GM12892 (cell line): ENCODE results near the gene DCANP1.

Experiments used
- DNase-seq: peaks from one replicate; pipeline ENCODE4 v3.0.0; 2011; ENCODE audit not compliant: insufficient read length
- FAIRE-seq: peaks from 2 replicates; lab custom pipeline; 2011; peaks lifted over from hg19 to GRCh38; lab: Jason Lieb, UNC
- POLR2A ChIP-seq: IDR thresholded peaks from 2 replicates; pipeline ENCODE4 v1.6.1; 2011; ENCODE audit warnings: low read depth, low read length, control low read depth
- POLR2AphosphoS5 ChIP-seq: IDR thresholded peaks from 2 replicates; pipeline ENCODE4 v1.6.1; 2011; ENCODE audit warnings: low read depth, low read length, control low read depth
- TAF1 ChIP-seq: IDR thresholded peaks from 2 replicates; pipeline ENCODE4 v1.6.1; 2011; ENCODE audit warnings: low read depth, mild to moderate bottlenecking, control low read depth, low read length, borderline replicate concordance

The DCANP1 gene

GRCh38 chr5:135443161-135443960, 3.8 kb downstream of the DCANP1 start:
- DNase-seq, result no peak
- TF ChIP-seq POLR2A, result no peak
- no peak for TF ChIP-seq POLR2AphosphoS5
- no peak for TF ChIP-seq TAF1
- FAIRE-seq, result no peak

- TF ChIP-seq POLR2AphosphoS5 (no peak), POLR2A (no peak), TAF1 (no peak)
- DNase-seq (no peak), FAIRE-seq (no peak)
These were observed 4.6 kb downstream of the DCANP1 start for GRCh38 chr5:135442431-135443160.

- FAIRE-seq (no peak), DNase-seq (no peak)
- TF ChIP-seq POLR2A (no peak), POLR2AphosphoS5 (no peak), TAF1 (no peak)
These were observed 5.2 kb downstream of the DCANP1 start for GRCh38 chr5:135441919-135442318.

GRCh38 chr5:135441350-135441831, 5.8 kb downstream of the DCANP1 start:
- no peak for DNase-seq
- TF ChIP-seq POLR2AphosphoS5 (no peak), POLR2A (no peak), TAF1 (no peak)
- FAIRE-seq, result no peak

GRCh38 chr5:135440916-135441315, 6.2 kb downstream of the DCANP1 start:
- DNase-seq (no peak), FAIRE-seq (no peak)
- TF ChIP-seq TAF1, result no peak
- TF ChIP-seq POLR2AphosphoS5, result no peak
- no peak for TF ChIP-seq POLR2A

GRCh38 chr5:135439231-135440205, 7.6 kb downstream of the DCANP1 start:
- TF ChIP-seq TAF1 (no peak), POLR2AphosphoS5 (no peak), POLR2A (no peak)
- FAIRE-seq, result no peak
- no peak for DNase-seq

GRCh38 chr5:135438636-135439221, 8.4 kb downstream of the DCANP1 start:
- TF ChIP-seq POLR2AphosphoS5 (no peak), TAF1 (no peak), POLR2A (no peak)
- no peak for FAIRE-seq
- no peak for DNase-seq

GRCh38 chr5:135437796-135438560, 9.2 kb downstream of the DCANP1 start:
- FAIRE-seq (no peak), DNase-seq (no peak)
- no peak for TF ChIP-seq TAF1
- no peak for TF ChIP-seq POLR2AphosphoS5
- TF ChIP-seq POLR2A, result no peak

- no peak for TF ChIP-seq POLR2AphosphoS5
- TF ChIP-seq POLR2A, result no peak
- no peak for TF ChIP-seq TAF1
- FAIRE-seq, result peak; percentile 56
- no peak for DNase-seq
These were observed 9.7 kb downstream of the DCANP1 start for GRCh38 chr5:135437422-135437795.

- DNase-seq, result no peak
- peak; percentile 27 for FAIRE-seq
- no peak for TF ChIP-seq POLR2AphosphoS5
- TF ChIP-seq TAF1, result no peak
- no peak for TF ChIP-seq POLR2A
These were observed 10.2 kb downstream of the DCANP1 start for GRCh38 chr5:135436951-135437418.
